ENCODE results near the gene HIVEP1.

DNA sequence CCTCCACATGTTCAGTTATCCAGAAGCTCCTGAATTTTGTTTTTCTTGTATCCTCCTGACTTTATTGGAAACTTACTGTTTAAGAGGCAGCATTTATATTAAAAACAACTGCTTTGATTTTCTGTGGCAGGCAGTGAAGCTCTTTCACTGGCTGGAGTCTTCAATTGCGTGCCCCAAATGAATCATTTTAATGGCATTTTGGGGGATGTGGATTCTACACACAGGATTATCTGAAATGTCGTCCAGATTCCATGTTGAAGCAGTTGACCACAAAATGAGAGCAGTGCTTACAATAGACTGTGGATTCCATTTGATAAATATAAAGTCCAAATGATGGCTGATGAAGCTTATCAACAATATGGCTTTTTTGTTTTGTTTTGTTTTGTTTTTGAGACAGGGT is 41.0 kb upstream of the HIVEP1 start:
- TF ChIP-seq POLR2A (IDR thresholded peaks at IDR 0.05) (no peak), EP300 (IDR thresholded peaks at IDR 0.05) (no peak)
- TF ChIP-seq, protein P1, sequence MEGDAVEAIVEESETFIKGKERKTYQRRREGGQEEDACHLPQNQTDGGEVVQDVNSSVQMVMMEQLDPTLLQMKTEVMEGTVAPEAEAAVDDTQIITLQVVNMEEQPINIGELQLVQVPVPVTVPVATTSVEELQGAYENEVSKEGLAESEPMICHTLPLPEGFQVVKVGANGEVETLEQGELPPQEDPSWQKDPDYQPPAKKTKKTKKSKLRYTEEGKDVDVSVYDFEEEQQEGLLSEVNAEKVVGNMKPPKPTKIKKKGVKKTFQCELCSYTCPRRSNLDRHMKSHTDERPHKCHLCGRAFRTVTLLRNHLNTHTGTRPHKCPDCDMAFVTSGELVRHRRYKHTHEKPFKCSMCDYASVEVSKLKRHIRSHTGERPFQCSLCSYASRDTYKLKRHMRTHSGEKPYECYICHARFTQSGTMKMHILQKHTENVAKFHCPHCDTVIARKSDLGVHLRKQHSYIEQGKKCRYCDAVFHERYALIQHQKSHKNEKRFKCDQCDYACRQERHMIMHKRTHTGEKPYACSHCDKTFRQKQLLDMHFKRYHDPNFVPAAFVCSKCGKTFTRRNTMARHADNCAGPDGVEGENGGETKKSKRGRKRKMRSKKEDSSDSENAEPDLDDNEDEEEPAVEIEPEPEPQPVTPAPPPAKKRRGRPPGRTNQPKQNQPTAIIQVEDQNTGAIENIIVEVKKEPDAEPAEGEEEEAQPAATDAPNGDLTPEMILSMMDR (IDR thresholded peaks at IDR 0.05) = no peak

Data from upper lobe of left lung (tissue), 4 donors.